Stimulated activated CD8-positive, alpha-beta memory T cell treated with anti-CD3 and anti-CD28 coated beads, Interleukin-2, amount 100 ng/mL, for 1 hour (primary cell): ENCODE results near the gene VSIG10L2.

Source experiments
- DNase-seq, 2 donors: peaks; one replicate each; pipeline ENCODE4 v3.0.0-alpha.2; 2020; ENCODE audit warnings: low read depth in 2 of 2

VSIG10L2 gene

DNA sequence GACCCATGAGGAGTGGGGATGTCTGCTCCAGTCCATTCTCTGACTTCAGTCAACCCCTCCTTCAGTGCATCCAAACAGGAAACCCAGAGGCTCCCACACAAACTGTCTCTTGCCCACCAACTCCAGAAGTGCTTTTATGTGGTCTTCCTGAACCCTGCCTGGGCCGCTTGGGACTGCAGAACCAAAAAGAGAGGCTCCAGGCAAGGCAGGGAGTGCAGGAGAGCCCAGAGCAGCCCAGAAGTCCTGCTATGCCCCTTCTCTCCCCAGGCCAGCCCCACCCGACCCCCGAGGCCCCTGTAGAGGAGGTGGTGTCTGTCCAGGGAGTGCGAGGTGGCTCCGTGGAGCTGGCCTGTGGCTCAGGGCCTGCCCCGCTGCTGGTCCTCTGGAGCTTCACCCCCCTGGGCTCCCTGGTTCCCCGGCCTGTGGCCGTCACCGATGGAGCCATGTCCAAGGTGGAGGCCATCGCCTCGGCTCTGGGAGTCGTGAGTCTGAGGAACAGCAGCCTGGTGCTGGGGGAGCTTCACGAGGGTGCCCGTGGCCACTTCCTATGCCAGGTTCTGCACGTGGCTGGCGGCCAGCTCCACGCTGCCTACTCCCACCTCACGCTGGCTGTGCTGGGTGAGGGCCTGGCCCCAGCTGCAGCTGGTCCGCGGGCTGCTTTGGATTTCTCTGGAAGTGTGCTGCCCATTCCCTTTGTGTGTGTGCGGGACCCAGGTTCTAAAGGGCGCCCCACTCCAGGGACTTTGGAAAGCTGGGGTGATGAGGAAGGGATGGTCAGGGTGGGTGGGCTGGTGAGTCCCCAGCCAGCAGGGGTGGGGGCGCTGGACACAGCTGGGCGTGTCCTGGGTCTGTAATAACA is 1.8 kb downstream of the VSIG10L2 start:
- DNase-seq = no peak

- DNase-seq = no peak
Measured at GRCh38 chr11:125948278-125949051, 2.6 kb downstream of the VSIG10L2 start.

DNA sequence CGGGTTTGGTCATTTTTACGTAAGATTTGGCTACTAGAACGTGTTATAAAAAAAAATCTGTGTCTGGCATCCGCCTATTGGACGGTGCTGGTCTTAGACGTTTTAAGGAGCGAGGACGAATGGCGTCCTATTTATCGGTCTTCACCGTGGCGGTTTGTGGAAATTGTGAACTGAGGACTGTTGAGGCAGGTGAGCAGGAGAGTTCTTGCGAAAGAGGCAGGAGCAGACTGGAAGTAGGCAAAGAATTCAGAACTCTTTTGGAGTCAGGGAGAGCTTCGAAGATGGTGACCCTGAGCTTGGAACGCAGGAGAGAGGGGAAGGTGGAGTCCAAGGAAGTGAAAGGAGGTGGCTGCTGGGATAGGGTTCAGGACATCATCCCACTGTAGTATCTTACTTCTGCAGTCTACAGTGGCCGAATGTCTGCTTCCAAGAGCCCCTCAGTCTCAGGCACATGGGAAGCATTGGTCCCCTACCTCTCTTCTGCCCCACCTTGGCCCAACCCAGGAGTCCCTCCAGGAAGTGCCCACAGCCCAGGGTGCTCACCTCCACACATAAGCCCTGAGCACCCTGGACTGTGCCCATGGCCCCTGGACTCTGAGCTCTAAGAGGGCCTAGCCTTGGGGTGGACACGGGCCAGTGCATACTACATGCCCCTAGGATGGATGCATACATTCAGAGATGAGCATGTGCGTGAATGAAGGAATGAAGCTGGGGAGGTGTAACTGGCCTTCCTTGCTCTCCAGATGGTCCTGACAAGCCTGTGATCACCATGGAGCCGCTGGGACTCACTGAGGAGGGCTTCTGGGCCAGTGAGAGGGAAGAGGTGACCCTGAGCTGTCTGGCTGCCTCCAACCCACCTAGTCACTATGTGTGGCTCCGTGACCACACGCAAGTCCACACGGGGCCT is 3.7 kb downstream of the VSIG10L2 start:
- no peak for DNase-seq

- no peak for DNase-seq
Measured at GRCh38 chr11:125950178-125950490, 4.3 kb downstream of the VSIG10L2 start.

DNA sequence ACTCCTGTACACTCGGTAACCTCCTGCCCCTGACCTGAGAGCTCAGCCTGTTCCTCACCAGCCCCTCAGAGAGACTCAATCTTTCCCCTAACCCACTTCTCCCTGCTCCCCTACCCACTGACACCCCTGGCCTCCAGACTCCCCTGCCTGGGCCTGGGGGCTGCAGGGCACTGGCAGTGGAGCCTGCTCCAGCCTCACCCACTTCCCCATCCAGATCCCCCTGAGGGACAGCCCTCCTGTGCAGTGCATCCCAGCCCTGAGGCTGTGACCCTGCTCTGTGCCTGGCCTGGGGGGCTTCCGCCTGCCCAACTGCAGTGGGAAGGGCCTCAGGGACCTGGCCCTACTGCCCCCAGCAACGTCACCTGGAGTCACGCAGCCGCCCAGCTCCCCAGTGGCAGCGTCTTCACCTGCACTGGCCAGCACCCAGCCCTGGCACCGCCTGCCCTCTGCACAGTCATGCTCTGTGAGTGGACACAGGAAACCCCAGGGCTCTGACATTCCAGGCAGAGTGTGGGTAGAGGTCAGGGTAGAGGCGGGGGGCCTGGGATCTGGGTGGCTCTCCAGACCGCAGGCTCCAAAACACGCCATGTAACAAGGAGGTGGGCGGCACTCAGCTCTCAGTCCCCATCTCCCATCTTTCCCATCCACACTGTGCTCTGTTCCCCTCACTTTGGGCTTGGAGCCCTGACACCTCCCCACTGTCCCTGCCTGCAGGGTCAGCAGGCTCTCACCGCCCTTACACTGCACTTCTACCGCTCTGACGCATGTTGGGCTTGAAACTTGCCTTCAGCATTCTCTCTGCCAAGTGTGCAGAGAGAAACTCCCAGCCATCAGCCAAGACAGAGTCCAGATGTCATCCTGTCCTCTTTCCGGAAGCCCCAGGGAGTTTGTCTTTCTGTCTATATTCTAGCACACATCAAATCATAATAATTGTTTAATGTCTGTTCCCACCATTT is 5.1 kb downstream of the VSIG10L2 start:
- DNase-seq = no peak

DNA sequence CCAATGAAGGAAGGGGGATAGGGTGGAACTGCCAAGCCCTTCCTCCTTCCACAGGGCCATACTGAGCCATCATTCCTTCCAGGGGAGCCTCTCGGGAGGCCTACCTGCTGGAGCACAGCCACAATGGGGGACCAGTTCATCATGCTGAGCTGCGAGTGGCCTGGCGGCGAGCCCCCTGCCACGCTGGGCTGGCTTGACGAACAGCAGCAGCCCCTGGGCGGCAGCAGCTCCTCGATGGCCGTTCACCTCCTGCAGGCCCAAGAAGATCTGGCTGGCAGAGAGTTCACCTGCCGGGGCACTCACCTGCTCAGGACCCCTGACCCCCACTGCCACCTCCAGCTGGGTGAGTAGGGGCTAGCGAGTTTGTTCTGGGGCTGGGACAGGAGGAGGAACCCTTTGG is 5.9 kb downstream of the VSIG10L2 start:
- DNase-seq = no peak

DNA sequence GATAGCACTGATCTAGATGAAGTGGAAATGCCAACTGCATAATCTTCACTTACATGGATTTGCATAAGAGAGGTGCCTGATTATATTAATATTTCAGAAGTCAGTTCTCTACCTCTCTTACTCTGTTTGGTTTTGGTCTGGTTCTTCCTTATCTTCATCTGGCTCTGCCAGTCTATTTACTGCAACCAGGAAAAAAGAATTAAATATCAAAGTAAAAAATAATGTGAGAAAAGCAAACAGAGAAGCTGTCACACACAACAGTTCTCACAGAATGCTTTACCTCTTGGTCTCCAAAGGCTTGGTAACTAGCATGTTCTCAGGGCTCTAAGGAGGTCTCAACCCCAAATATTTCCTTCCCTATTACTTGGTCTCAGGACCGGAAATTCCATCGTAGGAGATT is 6.7 kb downstream of the VSIG10L2 start:
- DNase-seq = no peak

GRCh38 chr11:125952973-125953372 is 7.1 kb downstream of the VSIG10L2 start:
- DNase-seq = no peak

- no peak for DNase-seq
Measured at GRCh38 chr11:125953401-125953935, 7.6 kb downstream of the VSIG10L2 start.

DNA sequence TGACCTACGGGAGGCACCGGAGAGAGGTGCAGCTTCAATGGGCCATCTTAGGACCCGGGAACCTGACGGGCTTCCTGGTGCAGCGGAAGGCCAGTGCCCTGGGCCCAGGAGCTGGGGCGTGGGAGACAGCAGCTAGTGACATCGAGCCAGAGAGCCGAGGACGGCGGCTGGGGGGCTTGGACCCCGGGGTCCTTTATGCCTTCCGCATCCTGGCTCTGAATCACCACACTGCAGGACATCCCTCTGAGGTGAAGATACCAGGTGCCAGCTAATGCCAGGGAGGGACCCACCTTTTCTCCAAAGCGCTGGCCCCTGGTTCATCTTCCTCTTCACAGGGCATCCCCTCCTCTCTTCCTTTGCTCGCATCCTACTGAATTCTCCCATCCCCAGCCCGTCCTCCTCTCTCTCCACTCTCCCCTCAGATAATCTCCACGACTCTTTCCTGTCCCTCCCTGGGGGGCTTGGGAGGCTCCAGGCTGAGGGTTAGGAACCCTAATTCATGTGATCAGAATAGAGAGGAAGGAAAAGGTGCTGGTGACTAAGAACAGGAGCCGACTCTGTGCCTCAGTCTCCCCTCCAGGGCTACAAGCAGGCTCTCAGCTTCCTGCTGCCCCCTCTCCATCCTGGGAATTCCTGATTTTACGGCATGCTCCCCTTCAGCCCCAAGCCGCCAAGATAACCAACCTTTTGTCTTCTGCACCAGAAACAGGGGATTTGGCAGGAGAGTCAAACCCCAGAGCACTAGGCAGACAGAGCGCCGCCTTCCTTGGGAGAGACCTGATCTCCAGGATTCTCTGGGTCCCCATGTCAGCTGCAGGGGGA is 8.5 kb downstream of the VSIG10L2 start:
- DNase-seq = no peak

DNA sequence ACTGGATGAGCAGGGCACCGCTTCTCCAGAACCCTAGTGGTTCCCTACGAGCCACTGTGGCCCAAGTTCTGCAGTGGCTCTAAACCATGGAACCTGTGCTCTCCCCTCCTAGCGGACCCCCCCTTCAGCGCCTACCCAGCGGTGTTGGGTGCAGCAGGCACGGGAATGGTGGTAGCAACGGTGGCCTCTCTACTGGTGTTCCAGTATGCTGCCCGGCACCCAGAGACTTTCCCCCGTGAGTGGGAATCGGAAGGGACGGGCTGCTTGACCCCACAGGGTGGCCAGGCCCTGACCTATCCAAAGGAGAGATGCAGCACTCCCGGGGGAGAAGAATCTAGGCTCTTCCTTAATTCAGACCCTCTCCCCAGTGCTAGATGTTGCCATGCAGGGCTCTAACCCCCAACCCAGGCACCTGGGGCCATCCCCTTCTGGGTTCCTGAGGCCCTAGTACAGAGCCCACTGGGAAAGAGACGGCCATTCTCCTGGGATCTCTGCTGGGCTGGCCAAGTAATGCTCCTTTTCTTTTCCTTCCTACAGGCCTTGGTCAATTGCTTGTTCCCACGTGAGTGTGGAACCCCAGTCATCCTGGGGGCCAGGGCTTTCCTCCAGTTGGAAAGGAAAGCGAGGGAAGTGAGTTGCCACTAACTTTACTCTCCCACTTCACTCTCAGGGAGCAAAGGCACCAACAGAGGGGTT is 9.2 kb downstream of the VSIG10L2 start:
- DNase-seq = no peak

- no peak for DNase-seq
Measured at GRCh38 chr11:125955856-125956255, 10.0 kb downstream of the VSIG10L2 start.

GRCh38 chr11:125956391-125957134 is 10.7 kb downstream of the VSIG10L2 start:
- no peak for DNase-seq

DNA sequence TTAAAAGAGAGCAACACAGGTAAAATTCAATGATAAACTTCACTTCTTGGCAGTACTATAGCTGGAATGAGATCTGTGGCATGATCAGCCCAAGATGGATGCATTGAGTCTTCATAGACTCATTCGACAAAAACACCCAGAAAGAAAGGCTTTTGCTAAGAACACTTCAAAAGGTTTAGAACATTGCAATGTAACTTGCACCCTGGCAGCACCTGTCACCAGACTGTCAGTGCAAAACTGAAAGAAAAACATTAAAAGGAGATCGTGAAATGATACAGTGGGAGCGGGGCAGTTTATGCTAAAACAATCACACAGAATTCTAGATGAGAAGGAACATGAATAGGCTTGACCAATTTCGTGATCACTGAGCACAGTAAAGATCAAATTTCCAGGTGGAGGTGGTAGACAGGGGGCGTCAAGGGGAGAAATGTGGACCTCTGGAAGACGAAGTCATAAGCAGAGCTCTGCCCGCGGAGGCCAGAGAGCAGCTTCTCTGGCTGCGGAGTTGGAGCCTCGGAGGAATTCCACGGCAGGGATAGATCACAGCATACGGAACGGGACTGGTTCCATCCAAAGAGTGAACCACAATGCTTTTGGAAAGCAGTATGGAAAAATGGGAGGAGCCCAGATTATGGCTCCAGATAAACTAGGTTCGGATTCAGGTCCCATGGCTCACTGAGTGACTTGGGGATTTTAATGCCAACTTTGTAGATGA is 11.9 kb downstream of the VSIG10L2 start:
- no peak for DNase-seq

DNA sequence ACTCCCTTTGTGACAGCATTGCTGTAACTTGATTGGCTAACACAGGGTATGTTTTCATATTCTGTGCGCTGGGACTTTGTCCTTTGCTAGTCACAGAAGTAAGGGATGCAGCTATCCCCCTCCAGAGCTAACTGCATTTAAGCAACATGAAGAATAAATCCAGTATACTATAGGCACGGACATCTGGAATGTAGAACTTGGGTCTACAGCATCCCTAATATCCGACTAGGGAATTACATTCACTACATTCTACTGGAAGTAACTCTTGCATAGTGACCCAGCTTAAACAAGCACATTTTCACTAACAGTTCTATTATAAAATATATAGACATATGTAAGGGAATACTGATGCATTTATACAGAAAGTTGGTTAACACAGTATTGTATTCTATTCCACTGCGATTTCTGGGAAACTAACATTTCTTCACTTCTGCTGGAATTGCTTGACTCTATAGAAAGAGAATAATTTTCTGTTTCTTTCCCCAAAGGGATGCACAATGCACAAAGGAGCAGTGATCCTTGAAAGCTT is 13.1 kb downstream of the VSIG10L2 start:
- no peak for DNase-seq

DNA sequence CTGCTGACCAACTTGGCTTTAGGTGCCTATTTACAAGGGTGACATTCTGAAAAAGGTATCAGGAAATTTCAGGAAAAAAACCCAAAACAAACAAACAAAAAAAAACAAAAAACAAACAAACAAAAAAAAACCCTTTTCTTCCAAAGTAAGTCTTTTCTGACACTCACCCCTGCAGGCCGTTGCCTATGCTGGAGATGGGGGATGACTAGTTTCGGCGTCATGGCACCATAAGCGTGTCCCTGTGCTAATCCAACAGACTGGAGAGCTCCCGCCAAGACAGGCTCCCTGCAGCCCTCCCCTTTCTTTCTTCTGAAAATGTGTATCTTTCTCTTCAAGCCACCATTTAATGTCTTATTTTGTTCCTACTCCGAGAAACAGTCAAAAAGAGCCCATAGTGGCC is 13.7 kb downstream of the VSIG10L2 start:
- no peak for DNase-seq

DNA sequence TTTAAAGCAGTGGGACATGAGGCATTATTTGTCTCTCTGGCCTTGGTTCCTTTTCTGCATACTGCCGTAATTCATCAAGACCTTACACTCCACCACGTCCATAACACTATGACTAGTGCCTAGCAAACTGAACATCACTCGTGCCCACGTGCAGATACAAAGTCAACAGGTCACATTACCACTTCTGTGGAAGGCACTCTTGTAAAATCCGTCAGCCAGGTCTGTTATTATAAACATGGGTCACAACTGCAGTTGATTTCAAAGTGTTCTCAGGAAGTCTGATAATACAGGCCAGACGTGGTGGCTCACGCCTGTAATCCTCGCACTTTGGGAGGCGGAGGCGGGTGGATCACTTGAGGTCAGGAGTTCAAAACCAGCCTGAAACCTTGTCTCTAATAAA is 14.1 kb downstream of the VSIG10L2 start:
- DNase-seq = no peak

- DNase-seq = no peak
Measured at GRCh38 chr11:125960771-125961170, 14.9 kb downstream of the VSIG10L2 start.
